ENCODE data around the gene JCAD. TPM values are rescaled to one million over a fixed set of nuclear protein-coding genes. Genes with fewer than 3 reads are reported as not detected.

Gene JCAD
- total RNA-seq, 1 donor from 2014 or later, result 3.3 TPM

DNA sequence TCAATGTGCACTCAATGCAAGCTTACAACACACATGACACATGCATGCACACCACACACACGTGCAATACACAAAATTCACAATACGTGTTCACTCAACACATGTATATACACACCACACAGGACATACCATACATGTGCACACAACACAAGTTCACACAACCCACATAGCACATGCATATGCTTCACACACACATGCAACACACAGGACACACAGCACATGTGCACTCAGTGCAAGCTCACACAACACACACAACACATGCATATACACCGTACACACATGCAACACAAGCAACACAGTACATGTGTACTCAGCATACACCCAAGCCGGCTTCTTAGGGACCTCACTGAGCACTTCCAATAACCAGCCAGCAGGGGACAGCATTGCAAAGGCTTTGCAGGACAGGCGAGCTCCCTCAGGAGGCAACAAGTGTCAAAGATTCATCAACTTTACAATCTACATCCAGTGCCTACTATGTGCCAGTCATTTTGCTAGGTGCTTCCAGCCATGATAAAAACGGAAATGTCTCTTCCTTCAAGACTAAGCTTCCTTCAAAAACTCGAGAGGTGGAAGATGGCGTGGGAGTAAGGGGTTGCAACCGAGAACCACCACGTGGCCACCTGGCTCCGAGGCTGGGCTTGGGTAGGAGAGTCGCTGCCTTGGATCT, 61.1 kb downstream of the JCAD start:
- peak; percentile 36 for DNase-seq (ENCODE audit: low read depth)
- H3K4me3 ChIP-seq (ENCODE audit: low read depth, low read length), result no peak overlapping the region
- peak; percentile 100 for TF ChIP-seq CTCF (conservative IDR thresholded peaks at IDR 0.05; ENCODE audit: low read depth, low read length)

- DNase-seq (ENCODE audit: low read depth), result no peak
- no peak overlapping the region for H3K4me3 ChIP-seq (ENCODE audit: low read depth, low read length)
- no peak for TF ChIP-seq CTCF (conservative IDR thresholded peaks at IDR 0.05; ENCODE audit: low read depth, low read length)
These were observed 64.6 kb downstream of the JCAD start for GRCh38 chr10:29994811-29995210.

DNA sequence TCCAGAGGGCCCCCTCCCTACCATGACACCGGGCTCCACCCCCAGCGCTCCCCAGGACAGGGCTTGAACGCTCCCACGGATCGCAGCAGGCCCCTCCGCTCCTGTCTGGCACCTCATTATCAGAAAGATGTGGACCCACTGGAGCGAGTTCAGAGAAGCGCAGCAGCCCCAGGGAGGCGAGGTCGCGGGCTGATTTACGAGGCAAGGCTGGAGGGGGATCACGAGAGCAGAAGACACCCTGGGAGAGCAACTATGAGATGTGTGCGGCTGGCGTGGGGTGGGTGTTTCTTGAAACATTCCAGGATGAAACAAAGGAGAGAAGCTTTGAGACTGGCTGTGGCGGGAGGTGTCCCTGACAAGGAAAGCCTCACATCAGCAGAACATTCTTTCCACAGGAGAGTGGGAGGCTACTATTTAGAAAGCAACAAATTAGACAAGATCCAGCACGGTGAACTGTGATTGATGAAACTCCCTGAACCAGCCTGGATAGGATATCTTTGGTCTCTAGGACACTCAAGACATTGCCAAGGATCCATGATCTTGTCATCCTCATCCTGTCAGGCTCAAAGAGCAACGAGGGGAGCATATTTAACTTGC, 66.0 kb downstream of the JCAD start:
- TF ChIP-seq CTCF (conservative IDR thresholded peaks at IDR 0.05; ENCODE audit: low read depth, low read length), result no peak
- no peak for DNase-seq (ENCODE audit: low read depth)
- H3K4me3 ChIP-seq (ENCODE audit: low read depth, low read length), result no peak overlapping the region

GRCh38 chr10:29992914-29993313, 66.5 kb downstream of the JCAD start:
- DNase-seq (ENCODE audit: low read depth), result no peak
- no peak overlapping the region for H3K4me3 ChIP-seq (ENCODE audit: low read depth, low read length)
- TF ChIP-seq CTCF (conservative IDR thresholded peaks at IDR 0.05; ENCODE audit: low read depth, low read length), result no peak

- H3K4me3 ChIP-seq (ENCODE audit: low read depth, low read length), result no peak overlapping the region
- TF ChIP-seq CTCF (conservative IDR thresholded peaks at IDR 0.05; ENCODE audit: low read depth, low read length), result no peak
- no peak for DNase-seq (ENCODE audit: low read depth)
These were observed 68.0 kb downstream of the JCAD start for GRCh38 chr10:29991382-29991781.

GRCh38 chr10:29987471-29987870, 71.9 kb downstream of the JCAD start:
- H3K4me3 ChIP-seq (ENCODE audit: low read depth, low read length), result no peak overlapping the region
- no peak for TF ChIP-seq CTCF (conservative IDR thresholded peaks at IDR 0.05; ENCODE audit: low read depth, low read length)
- no peak for DNase-seq (ENCODE audit: low read depth)
